Measurements from ENCODE around the gene GABRG3. TPM values are rescaled to one million over a fixed set of nuclear protein-coding genes. Genes with fewer than 3 reads are reported as not detected.
"Not testable (repeated sequence)": the region's sequence is repeated elsewhere in the genome, so short reads cannot be mapped to it uniquely, and the experiment has no call there.

Gene GABRG3
- total RNA-seq, 1 donor from 2014 or later, result 19.3 TPM

GRCh38 chr15:27341780-27342343, 370.9 kb downstream of the GABRG3 start:
- DNase-seq, result no peak

DNA sequence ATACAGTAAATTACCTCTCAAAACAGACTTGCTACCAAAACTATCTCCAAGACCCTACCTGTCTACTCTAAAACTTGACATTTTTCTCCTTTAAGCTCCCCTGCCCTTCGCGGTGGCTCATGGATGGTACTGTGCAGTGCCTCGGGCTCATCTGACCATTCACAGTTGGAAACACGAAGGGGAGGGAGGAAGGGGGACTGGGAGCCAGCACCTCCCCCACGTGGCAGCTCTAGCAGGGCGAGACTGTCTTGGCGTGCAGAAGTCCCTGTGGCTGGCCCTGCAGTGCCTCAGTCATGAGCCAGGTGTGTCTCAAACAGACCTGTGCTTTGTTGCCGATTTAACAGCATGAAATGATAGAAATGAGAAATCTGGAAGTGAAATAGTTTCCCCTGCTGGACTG, 372.0 kb downstream of the GABRG3 start:
- no peak for DNase-seq

- DNase-seq, result no peak
Observed at GRCh38 chr15:27352136-27352535, 381.2 kb downstream of the GABRG3 start.

DNA sequence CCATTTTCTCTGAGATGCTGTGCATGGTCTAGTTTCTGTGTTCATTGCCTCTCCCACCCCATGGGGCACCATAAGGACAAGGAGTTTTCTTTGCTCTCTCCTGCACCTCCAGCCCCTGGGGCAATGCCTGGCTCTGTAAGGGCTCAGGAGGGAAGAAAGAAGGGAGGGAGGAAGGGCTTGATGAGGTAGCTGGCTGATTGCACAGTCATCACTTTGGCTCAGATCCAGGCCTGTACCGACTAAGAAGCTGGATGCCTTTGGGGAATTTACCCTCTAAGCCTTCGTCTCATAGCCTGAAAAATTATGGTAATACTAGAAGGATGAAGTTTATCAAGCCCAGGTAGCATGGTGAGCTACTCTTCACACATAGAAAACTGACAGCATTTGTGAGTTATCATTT, 382.9 kb downstream of the GABRG3 start:
- DNase-seq, result no peak

GRCh38 chr15:27358751-27359434, 387.9 kb downstream of the GABRG3 start:
- peak; percentile 17 for DNase-seq

- DNase-seq, result no peak
Observed at GRCh38 chr15:27359586-27359985, 388.6 kb downstream of the GABRG3 start.

DNA sequence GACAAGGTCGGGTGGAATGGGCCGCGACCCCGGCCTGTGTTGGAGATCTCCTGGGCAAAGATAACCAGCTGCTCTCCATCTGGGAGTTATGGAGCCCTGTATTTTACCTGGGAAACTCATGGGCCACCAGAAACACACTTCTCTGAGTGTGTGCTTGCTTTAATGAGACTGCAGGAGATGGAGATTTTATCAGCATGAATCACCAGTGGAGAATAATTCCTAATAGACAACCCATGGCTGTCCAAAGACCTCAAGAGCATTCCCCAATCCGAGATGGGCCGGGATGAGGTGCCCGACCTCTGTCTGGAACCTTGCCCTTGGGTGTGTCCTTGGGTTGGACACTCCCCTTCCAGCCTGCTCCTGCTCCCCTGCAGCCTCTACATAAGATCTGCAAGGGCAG, 389.3 kb downstream of the GABRG3 start:
- DNase-seq, result no peak

GRCh38 chr15:27361438-27361837, 390.5 kb downstream of the GABRG3 start:
- no peak for DNase-seq

DNA sequence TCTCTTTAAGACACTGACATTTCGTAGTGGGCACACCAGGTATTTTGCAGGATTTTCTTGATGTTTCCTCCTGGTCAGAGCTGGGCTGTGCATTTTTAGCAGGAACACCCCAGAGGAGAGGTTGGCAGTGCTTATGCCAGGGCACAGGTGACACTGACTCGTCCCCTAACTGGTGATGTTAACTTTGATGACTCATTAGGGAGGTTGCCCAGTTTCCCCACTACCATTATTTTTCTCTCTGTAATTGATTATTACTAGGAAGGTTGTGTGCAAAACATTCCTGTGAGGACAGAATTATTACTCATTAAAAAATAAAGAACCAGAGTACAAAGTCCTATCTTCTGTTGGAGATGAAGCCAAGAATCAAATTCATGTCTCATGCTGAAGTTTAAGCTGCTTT, 394.5 kb downstream of the GABRG3 start:
- DNase-seq, result no peak

- not testable (repeated sequence) for DNase-seq
Observed at GRCh38 chr15:27377391-27377790, 406.4 kb downstream of the GABRG3 start.

GRCh38 chr15:27382361-27383025, 411.5 kb downstream of the GABRG3 start:
- DNase-seq, result no peak

- no peak for DNase-seq
Observed at GRCh38 chr15:27383726-27384125, 412.7 kb downstream of the GABRG3 start.

GRCh38 chr15:27392163-27392562, 421.2 kb downstream of the GABRG3 start:
- DNase-seq, result no peak

DNA sequence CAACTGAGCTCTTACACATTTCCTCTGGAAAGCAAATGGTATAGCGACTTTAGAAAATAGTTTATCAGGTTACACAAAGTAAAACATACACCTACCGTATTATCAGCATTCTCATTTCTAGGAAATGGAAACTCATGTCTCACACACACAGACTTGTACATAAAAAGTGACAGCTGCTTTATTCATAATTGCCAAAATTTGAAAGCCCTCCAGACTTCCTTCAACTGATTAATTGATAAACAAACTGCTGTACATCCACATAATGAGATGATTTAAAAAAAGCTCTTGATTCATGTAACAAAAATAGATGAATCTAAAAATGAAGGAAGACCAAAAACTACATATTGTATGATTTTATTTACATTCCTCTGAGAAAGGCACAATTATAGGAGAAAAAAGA, 425.5 kb downstream of the GABRG3 start:
- no peak for DNase-seq

DNA sequence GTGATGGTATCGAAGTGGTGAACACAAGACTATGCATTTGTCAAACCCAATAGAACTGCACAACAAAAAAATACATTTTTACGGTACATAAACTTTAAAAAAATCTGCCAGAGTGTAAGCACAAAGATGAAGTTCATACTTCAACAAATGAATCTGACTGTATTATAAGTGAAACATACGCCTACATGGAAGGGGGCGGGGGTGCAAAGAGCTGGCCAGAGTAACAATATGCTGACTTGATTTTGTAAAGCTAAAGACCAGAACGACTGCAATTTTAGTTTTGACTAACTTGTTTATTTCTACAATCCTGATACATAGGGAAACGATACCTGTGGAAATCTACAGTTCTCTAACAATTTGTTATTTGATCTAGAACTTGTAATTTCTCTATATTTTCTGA, 426.0 kb downstream of the GABRG3 start:
- DNase-seq, result no peak

DNA sequence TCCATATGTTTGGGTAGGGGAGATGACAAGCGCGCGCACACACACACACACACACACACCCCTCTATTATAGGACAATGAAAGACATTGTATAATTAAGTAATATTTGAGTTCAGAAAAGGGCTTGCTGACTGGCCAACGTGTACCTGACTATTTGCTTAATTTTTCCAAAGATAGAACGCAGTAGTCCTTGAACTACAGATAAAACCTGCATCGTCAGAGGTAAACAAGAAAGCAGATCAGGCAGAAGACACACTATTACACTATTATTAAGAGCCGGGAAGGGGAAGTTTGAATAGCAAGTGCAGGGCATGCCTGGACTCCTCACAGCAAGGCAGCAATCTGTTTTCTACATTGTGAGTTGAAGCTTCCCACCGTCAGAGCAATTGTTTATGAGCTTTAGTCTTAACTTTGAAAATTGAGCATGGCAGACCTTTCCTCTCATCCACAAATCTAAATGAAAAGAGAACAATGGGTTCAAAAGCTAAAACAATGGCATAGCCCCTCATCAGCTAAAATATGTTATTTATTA, 427.7 kb downstream of the GABRG3 start:
- DNase-seq, result no peak

DNA sequence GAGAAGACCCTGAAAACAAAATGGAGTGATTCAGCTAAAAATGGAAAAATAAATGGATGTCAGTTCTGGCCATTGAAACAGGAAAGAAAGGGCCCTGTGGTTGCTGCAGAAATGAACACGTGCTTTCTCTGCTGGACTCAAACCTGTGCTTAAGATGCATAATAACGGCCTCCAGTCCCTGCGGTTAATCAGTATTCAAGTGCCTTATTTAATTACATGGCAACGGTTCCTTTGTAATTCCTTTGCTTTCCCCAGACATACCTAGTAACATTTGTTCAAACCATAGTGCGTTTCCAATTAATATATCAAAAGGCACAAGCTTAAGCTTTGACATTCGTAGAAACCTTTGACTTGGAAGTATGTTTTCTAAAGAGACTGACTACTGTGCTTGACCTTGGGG, 428.3 kb downstream of the GABRG3 start:
- DNase-seq, result no peak

DNA sequence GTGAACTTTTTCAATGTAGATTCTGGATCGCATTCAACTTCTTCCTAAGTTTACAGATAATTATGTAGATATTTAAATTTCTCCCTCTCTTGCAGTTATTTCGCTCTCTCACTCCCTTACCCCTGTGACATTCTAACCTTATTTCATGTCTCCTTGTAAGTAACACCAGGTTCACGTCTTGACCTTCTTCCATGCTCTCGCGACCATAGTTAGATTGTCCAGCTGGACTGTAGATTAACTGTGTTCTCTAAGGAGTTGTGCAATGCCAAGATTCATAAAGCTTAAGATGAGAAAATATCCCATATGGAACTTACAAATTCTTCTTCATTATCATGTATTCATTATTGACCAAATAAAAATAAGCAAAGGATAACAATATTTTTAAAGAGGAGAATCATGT, 430.5 kb downstream of the GABRG3 start:
- DNase-seq, result no peak

DNA sequence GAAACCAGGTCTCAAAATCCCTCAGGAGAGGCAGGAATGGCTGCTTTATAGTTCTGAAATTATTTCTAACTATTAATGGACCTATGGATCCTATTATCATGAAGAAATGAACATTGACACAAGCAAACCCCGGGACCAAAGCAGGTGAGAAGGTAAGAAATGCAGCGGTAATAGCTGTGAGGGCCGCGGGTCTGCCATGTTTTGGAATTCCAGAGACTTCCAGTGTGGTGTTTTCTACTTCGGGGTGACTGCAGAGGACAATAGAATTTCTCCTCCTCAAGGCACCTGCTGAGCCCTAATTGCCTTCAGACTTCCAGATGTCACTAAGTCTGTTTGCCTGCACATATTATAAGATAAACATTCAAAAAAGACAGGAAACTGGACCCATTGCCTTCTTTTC, 437.4 kb downstream of the GABRG3 start:
- DNase-seq, result no peak

GRCh38 chr15:27410996-27411605, 440.1 kb downstream of the GABRG3 start:
- DNase-seq, result no peak

DNA sequence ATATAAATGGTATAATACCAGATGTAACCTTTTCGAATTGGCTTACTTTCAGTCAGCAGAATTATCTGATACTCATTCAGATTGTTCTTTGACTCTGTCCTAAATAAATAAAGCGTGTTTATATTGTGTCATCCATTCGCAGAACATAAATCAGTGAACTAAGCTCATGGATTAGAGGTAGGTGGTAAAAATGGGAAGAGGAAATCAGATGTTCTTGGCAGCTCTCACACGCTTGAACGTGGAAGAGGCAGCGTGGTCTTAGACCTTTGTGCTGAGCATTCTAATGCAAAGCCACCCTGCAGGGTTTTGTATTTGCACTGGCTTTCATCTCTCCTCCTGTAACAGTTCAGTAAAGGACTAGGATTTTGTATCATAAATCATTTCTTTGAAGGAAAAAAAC, 441.4 kb downstream of the GABRG3 start:
- DNase-seq, result no peak

DNA sequence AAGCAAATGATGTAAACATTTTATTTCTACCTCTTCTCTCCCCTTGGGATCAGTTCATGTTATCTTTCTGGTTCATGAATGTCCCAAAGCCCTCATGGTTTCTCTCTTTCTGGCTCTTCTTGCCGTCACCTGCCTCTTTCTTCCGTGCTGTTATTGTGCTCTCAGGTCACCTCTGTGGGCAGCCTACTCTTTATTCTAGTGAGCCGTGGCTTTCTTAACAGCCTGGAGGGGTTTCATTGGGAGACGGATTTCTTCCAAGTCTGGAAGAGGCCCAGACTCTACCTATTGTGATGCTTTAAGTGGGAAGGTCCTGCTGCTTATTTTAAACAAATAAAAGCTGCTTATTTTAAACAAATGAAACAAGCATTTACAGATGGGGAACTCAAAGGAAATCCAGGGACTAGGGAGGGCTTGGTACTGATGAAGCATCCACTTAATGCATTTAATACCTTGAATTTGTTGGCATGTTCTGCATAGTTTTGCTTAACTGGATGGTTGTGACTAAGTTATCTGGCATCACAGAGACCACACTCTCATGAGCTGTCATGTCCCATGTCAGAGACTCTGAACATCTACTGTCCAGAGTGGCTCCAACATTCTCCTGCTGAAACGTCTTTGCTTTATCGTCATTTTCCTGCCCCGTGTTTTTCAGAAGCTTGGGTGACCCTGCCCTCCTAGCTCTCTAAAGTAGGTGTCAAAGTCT, 443.3 kb downstream of the GABRG3 start:
- DNase-seq, result no peak

- peak; percentile 37 for DNase-seq
Observed at GRCh38 chr15:27418726-27419125, 447.7 kb downstream of the GABRG3 start.

Measured in occipital lobe (tissue), 2 donors.